Measurements from ENCODE around the gene RARB.

RARB gene

DNA sequence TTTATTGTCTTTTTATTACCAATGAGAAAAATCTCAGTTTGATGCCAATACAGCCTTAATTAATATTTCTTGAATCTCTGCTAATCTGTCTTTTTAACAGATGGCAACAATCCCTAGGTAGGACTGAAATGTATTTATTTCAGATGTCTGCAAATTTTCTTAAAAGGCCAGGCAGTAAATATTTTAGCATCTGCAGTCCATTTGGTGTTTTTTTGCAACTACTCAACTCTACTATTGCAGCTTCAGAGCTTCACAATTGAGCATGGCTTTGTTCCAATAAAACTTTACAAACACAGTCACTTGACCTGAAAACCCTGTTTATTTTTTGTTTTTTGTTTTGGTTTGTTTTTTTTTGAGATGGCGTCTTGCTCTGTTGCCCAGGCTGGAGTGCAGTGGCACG lies 82.7 kb downstream of the RARB start:
- no peak for DNase-seq

DNA sequence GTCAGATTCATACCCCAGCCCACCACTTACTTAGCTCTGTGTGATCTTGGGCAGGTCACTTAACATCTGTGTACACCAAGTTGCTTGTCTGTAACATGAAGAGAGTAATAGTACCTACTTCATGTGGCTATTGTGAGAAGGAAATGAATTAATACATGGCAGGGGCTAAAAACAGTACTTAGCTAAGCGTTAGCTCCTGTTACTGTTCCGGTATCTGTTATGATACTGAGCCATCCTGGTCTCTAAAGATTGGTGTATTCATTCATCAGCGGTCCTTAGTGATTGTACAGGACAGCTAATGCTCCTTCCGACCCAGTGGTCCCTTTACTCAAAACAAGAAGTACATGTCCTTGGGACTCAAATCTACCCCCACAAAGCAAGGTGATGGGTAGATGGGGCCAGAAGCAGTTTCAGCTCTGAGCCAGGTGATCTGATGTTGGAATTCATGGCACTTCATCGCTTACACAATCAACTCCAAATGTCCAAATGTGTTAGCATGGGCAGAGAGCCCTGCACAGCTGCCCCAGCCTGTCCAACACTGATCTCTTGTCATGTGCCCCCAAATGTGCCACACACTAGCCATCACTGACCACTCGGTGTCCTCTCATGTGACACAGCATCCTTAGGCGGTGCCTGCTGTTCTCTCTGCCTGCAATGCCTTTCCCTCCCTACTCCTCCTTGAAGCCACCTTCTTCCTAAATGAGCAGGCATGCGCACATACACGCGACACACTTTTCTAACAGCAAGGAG lies 84.1 kb downstream of the RARB start:
- no peak for DNase-seq

DNA sequence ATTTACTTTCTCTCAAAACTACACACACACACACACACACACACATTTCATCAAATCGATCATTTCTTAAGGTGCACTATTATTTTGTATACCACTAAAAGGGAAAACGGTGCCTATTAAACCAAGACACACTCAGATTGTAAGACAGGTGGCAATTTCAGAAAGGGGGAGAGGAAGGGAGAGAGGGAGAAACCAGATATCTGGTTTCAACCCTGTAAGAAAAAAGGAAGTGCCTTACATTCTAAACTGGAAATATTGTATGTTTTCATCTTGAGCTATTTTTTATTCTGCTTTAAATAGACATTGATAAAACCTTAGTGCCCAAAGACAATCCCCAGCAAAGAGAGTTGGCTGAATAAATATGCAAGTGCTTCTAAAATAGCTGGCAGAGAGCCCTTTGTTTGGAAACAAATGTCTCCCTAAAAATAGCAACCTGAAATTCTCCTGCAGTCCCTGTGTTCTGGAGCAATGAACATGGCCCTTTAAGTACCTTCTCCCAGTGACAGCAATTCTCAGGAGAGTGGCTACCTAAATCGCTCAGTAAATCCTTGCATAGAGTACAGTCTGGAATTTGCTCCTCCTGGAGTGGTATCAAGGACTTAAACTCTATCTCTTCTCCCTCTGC lies 85.7 kb downstream of the RARB start:
- DNase-seq: no peak

DNA sequence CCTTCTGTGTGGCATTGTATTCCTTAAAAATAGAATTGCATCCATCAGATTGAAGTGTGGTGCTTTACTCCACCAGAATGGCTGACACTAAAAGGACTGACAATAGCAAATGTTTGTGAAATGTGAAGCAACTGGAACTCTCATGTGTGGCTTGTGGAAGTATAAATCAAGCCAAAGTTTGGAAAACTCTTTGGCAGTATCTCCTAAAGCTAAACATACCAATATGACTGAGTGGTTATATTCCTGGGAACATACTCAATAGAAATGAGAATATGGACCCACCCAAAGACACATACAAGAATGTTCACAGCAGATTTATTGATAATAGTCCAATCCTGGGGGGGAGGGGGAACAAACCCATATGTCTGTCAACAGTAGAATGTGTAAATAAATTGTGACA lies 87.1 kb downstream of the RARB start:
- DNase-seq: no peak

DNA sequence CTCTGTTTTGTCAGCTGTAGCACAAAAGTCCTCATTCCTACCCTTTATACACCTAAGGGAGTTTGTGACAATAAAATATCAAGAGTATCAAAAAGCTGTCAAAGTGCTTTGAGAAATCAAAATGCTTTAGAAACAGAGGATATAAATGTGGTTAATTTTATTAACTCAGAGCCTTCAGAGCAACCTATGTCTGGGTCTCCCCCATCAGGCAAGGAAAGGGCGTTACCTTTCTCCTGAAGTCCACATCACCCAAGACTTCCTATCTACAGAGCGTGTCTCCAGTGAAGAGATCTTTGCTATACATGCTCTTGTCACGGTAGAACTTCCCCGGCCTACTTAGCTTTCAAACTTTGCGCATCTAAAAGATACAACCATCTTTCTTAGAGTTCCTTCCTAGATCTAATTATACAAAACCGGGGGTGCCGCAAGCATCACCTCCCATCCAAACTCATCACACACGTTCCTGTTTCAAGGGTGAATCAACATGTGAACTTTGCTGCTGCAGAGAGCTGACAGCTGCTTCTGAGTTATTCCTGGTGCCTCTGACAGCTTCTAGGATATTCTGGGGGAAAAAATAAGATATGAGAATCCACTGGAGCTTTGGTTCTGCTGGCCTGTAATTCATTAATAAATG lies 93.0 kb downstream of the RARB start:
- no peak for DNase-seq

DNA sequence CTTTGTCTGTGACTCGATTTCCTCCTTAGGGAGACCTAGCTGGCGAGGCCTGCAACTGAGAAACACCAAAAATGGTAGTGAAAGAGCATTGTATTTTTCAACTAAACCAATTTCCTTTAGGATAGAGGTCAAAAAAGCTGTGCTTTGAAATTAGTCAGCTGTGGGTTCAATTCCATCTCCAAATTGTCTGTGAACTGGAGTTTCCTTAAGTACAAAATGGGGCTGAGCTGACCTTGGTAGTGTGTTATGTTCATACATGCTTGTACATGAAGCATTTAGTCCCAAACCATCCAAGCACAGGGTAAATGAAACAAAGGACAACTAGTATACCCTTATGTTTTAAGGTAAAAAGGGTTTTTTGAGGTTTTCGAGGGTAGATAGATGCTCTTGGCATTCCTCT lies 99.3 kb downstream of the RARB start:
- no peak for DNase-seq

DNA sequence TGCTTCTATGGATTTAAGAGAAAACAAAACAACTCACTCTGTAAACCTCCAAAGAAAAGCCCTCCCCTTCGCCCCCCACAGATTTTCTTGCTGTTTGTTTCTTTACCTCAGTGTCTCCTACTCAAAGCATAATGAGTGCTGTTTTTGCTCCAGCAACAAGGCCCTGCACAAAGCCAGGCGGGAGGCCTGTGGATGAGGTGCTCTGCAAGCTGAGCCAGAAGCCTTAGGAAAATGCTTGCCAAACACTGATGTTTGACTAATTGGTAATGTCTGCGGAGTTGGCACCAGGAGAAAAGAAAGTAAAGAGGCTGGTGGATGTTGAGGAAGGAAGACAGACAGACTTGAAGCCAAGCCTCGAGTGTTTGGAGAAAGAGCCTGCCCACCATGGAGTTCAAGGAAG lies 99.7 kb downstream of the RARB start:
- DNase-seq: peak; percentile 72 to 90

DNA sequence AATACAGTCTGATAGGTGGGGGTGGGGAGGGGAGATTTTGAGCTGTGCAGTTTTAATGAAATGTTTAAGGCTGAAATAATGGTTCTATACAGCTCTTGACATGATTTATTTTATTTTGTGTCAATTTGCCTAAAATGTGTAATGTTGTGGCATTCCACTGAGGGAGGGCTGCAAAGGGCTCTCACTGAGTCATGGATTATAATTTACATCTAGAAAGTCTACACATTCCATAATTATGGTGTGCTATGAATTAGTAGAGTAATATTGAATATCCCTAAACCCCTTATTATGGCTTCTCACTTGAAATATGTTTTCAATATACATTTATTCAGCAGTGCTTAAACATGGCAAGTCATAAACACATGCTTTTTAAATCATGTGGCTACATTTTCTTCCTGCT lies 103.9 kb downstream of the RARB start:
- no peak for DNase-seq

DNA sequence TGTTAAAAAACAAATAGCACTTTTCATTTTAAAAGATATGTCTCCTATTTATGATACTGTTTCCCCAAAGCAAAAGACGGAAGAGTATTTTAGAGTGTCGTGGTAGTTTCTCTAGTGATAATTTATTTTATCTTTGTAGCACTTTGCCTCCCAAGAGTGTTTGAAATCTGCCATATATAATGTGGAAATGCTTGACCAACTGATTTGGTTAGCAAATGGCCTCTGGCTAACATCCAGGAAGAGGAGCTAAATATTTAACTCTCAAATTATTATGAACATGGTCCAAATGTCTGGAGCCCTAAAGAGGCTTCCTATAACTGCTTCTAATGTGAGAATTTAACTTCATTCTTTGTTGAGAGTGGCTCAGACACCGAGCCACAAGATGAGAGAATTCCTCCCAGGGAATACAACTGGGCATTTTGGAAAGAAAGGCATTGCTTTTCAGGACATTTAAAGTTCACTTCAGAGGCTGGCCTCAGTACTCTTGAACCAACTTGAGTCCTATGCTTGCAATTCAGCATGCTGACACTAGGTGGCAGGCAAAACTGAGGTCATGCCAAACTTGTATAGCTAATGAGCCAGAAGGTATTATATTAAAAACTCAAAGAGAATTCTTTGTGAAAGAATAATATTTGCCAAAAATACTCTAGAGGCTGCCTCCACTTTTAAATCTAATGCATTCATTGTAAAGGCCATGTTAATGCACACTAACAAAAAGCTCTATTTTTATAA lies 104.5 kb downstream of the RARB start:
- DNase-seq: no peak

DNA sequence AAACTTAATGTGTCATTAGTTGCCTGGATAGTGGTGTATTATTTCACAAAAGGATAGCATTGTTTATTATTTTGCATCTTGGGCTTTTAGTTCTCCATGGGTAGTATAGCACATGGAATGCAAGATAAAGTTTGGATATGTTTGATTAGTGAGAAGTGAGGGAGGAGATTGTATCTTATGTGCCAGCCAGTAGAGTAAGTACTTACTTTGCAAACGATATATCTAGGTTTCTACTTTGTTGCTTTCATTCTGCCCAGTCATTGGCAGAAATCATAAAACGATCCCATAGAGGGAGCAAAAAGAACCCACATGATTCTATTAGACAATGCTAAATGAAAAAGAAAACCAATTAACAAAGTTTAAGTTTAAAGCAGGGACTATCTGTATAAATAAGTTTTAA lies 105.3 kb downstream of the RARB start:
- DNase-seq: no peak

DNA sequence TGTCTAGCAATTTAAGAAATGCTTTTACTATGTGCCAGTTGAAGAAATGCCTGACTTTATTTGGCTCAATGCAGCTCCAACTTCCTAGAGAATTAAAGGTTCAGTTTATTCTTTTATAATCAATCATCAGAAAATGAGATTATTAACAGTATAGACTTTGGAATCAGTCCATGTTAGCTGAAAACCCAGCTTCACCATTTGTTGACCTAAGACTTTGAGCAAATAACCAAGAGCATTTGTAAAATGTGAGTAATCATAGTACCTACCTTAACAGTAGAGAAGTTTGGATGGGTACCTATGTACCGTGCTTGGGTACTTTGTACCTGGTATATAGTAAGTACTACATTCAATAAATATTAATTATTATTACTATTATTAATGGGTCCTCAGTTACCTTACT lies 105.9 kb downstream of the RARB start:
- no peak for DNase-seq

DNA sequence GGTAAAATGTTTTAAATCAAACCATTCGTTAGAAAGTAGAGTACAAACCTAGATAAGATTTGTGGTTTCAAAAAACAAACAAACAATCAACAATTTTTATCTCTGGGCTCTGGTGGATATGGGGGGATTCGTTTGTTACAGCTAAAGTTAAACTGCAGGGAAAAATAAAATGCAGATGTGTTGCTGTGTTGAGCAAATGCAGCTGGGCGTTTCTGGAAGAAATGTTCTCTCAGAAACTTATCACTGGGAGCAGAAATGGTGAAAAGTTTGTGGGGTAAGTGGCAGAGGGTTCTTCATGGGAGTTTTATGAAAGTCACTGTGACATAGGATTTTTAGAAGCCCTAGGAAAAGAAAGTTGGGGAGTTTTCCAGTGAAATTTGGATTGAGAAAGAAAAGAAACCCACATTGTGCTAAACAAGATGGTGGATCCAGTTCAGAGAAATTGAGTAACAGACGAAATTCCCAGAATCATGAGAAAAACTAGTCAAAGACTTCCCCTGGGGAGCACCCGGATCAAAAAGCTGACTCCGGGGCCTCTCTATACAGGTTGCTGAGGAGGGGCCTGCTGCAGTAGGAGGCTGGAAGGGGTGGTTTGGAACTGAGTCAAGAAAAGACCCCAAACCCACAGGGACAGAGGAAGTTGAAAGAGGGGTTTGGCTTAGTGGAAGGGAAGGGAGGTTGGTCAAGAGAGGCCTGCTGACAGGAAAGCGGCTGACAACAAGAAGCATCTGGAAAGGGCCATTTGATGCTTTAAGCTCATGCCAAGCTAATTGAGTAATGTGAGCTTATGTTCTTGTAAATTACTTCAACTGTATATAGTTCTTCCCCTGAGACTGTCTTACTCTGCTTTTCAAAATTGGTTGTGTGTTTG lies 108.7 kb downstream of the RARB start:
- no peak for DNase-seq

DNA sequence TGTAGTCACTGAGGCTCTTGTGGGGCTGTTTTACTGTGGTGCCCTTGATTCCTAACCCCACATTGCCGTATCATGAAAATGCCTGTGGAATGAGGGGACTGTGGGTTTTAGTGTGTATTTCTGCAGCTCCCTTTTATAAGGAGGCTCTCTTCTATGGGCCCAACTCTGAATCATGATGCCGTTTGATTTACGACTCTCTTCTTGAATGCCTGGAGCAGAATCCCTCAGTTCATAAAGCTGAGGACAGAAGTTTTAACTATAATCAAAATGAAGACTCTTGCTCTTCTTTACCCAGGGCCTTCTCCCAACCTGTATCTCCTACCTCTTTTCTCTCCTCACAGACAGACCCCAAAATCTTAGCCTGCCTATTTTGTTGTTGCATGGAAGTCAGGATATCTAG lies 109.5 kb downstream of the RARB start:
- no peak for DNase-seq

DNA sequence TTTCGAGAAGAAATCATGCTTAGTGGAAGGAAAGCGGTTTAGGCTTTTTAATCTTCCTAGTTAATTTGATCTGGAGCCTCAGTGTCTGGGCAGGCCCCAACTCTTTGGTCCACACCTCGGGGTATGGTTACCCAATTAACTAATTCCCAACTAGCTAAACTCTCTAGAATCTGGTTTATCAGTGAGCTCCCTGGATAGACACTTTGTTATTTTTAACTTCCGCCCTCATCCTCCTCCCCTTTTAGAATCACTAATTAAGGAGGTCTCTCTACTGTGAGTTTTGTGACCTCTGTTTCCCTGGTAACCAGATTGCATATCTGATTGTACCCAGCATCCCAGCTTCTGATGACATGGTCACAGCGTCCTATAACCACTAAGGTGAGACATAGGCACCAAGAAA lies 112.2 kb downstream of the RARB start:
- no peak for DNase-seq

DNA sequence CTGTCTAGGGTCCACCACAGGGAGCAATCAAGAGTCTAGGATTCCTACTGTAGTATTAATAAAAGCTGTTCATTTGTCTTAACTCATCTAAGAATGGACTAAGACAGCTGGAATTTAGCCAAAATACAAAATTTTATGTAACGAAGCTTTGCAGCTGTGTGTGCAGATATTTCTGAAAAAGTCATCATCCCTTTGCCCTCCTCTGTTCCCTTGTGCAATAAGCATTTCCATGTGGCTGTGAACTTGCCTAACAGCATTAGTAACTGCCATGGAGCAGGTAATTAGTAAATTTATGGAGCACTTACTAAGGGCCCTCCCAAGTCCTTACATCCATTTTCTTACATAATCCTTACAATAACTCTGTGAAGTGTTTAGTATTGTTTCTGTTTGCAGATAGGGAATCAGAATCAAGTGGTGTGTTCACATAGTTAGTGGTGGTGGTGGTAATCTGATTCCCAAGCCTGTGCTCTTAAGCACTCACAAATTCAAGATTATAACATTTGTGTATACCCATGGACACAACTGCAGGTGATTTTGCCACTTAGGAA lies 114.5 kb downstream of the RARB start:
- DNase-seq: no peak

DNA sequence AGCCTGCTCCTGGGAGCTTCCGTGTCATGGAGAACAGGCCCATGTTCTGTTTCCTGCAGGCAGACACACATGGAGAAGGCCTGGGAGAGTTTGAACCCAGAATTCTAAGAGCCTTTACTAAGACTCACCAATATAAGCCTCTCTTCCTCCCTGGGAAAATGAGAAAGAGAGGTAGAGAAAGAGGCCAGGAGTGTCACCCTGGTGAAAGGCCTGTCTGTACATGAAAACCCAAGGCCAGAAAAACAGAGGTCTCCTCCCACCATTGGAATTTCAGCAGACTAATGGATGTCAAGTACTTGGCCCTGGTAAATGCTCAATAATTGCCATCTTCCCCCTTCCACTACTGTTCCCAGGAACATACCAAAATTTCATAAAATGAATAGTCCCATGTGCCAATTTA lies 119.0 kb downstream of the RARB start:
- DNase-seq: no peak

DNA sequence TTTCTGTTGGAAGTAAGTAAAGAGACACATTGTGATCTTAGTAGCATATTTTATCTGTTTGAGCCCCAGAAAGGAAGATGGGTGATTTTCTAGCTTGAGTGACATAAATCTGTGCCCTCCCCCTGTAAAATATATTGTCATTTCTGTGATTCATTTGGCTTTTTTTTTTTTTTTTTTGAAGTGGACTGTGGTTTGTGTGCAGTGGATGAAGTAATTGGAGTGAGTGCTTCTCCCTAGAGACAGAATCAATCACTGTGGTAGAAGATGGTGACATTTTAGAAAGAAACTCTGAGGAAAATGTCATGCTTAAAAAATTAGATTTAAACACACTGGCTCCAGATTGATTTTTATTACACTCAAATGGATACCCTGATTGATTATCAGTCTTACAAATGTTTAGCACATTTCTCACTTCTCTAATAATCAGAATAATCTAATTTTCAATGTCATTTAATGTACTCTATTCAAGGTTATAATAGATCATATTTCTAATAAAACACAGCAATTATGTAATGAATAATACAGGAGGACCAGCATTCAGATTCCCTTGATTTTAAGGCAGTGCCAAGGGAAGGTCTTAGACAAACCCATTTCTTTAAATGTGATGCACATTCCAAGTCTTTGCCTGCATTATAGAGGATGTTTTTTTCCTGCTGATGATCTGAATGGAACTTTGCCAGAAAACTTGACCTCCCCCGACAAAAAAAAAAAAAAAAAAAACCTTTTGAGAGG lies 120.0 kb downstream of the RARB start:
- DNase-seq: no peak

DNA sequence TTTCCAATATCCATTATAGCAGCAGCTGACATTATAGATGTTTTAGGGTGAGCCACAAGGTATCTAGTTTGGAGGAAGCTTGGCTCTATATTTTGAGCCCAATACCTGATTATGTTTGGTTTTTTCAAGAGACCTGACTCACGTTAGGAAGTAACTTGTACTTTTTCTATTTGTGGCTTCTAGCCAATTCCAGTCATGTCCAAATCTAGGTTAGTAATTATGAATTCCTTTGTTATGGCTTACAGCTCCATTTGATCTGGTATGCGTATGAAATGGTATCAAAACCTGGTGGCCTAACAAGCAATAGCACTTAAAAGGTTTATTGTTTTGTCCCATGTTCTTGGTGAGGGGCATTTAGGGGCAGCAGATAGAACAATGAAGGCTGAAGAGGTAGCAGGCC lies 120.8 kb downstream of the RARB start:
- no peak for DNase-seq

DNA sequence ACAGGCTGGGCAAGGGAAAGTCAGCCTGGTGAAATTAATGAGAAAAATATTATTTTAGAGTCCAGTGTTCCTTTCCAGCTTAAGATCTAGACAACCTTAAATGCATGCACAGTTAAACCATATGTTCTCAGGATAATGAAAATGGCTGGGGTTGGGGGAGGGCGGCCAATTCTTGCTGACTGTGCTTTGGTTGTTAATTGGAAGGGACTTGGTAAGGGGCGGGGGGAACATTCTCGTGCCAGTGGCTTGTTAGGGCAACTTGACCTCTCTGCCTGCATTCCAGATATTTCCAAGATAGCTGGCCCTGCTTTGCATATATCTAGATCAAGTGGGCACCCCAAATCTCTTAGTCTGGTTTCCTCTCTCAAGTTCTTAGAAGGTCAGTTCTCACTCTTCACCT lies 124.2 kb downstream of the RARB start:
- DNase-seq: no peak

DNA sequence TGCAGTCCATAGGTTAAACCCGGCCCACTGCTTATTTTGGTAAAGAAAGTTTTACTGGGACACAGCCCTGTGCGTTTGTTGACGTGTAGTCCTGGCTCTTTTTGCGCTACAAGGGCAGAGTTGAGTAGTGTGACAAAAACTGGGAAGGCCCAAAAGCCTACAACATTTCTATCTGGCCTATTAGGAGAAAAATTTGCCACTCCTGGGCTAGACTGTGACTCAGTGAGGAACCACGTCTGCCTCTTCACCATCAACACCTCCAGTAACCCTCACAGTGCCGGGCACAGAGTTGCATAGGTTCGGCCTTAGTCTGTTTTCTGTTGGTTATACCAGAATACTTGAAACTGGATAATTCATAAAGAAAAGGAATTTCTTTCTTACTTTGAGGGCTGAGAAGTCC lies 126.3 kb downstream of the RARB start:
- no peak for DNase-seq

DNA sequence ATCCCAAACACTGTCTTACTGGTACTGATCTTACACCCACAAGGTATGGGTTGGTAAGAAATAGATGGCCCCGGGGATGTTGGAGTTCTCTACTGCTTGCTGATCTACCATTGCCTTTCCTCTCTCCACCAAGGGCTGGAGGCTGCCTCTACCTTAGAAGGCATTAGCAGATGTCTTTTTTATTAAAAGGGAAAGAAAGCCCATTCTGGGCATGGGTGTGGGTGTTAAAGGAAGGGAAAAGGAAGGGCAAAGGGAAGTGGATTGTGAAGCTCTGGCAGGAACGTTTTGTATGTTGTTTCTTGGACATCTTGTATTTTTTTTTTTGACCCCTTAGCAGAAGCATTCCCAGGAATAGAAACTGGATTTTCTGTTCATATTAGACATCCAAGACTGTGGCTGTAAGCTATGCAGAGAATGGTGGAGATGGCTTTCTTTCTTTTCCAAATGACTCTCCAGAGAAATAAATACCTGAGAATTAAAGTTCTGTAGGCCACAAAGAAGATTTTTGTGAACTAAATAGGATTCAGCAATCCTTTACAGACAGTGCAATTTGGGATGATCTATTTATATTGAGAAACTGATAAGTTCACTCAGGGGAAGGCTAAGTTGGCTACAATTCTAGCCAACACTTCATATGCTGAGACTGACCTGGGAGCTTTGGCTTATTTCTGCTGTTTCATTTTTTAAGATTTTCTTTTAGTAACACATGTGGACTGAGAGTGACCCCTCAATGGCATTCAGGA lies 127.8 kb downstream of the RARB start:
- no peak for DNase-seq

Measured in NCI-H446 (cell line).